Liver (tissue), 3 donors: ENCODE results near the gene TMEM63C.
"Not testable (repeated sequence)": the region's sequence is repeated elsewhere in the genome, so short reads cannot be mapped to it uniquely, and the experiment has no call there.

Source experiments
- CTCF ChIP-seq: fragments of 150-350 bp; IDR thresholded peaks from 2 replicates; pipeline ENCODE4 v1.5.1; 2017; ENCODE audit warnings: improper control_type of control experiment, low read depth, low read length; ENCODE audit not compliant: missing input control
- HNF4A ChIP-seq, 2 donors: conservative IDR thresholded peaks; 2 replicates each; pipeline ENCODE4 v1.6.1; 2016; ENCODE audit warnings: antibody characterized with exemption in 2 of 2, mild to moderate bottlenecking in 2 of 2
- RAD21 ChIP-seq, 2 donors: IDR thresholded peaks; 2 replicates each; pipeline ENCODE4 v1.6.1; 2016; ENCODE audit warnings: antibody characterized with exemption in 2 of 2, mild to moderate bottlenecking in 2 of 2
- REST ChIP-seq: IDR thresholded peaks from 2 replicates; pipeline ENCODE4 v1.6.1; 2016; ENCODE audit warnings: antibody characterized with exemption, mild to moderate bottlenecking
- SP1 ChIP-seq: IDR thresholded peaks from 2 replicates; pipeline ENCODE4 v1.6.1; 2018; ENCODE audit warnings: antibody characterized with exemption, mild to moderate bottlenecking
- TAF1 ChIP-seq: conservative IDR thresholded peaks from 2 replicates; pipeline ENCODE4 v1.6.1; 2016; ENCODE audit warnings: antibody characterized with exemption, mild to moderate bottlenecking
- YY1 ChIP-seq: IDR thresholded peaks from 2 replicates; pipeline ENCODE4 v1.6.1; 2016; ENCODE audit warnings: antibody characterized with exemption, mild to moderate bottlenecking
- TF ChIP-seq, protein P1 (sequence below): IDR thresholded peaks from 2 replicates; pipeline ENCODE4 v1.6.1; 2016; ENCODE audit warnings: antibody characterized with exemption
- donor health status: healthy.
- donor health status: healthy.

GRCh38 chr14:77173911-77174617 lies 7.5 kb upstream of the TMEM63C start:
- TF ChIP-seq CTCF; REST; TAF1; RAD21 (IDR thresholded peaks at IDR 0.05); HNF4A (conservative IDR thresholded peaks at IDR 0.05); SP1; YY1: not testable (repeated sequence)
- TF ChIP-seq, protein P1, sequence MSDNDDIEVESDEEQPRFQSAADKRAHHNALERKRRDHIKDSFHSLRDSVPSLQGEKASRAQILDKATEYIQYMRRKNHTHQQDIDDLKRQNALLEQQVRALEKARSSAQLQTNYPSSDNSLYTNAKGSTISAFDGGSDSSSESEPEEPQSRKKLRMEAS = not testable (repeated sequence)
